ENCODE results near the gene OPCML.

Gene OPCML

DNA sequence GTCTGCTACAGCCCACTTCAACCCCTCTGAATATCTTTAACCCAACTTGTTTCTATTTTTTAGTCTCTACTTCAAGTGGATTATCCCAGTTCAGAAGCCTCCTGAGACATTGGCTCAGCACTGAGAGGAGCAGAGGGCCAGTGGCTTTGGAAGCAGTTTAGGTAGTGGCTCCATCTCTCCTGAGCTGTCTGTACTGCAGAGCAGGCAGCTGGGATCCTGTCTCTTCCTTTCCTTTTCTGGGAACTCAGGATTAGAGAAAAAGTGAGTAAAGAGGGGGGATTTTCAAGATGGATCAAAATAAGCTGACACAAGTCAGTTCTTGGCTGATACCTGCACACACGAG, 512.0 kb downstream of the OPCML start:
- DNase-seq = no peak

DNA sequence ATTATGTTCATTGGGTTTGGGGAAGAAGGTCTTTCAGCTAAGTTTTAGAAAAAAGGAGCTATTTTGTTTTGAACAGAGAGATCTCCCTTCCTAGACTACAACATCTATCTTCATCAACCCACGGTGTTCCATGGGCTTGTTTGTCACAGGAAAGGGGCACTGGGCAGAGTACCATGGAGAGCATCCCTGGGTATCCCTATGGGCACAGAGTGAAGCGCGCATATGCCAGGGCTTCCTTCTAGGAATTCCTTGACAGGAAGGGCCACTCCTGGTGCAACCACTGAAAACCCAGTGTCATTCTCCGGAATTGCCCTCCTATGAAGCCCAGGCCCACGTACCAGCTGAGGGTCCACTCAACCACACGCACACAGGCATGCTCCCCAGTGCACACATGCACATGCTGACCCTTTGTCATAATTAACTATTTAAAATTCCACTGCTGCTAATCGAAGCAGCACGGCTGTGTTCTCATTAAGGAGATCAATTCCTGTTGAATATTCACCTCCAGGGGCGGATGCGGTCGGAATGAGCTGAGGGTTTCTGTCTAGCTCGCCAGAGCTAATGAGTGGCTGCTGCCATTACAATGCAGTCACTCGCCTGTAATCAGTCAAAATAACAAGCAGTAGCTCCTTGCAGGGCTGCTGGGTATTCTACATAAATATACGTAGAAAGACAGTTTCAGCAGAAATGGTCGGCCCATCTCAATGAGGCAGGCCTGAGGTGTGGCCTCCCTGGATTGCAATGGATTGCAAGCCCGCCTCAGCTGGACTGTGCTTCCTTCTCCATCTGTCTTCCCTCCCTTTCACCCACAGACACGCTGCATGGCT, 512.5 kb downstream of the OPCML start:
- DNase-seq = no peak

DNA sequence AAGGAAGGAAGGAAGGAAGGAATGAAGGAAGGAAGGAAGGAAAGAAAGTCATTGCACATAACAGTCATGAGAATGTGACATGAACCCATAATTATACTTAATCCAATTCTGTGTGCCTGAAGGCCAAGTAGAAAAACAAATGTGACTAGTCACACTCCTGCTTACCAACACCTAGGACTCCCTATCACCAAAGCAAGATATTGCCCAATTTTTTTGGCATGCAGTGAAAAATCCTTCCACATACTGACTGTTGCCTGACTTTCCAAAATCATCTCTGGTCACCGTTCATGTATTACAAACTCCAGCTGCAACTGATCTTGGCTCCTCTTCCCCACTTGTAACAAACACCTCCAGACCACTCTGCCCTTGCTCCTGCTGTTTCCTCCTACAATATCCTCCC, 516.8 kb downstream of the OPCML start:
- DNase-seq = no peak

DNA sequence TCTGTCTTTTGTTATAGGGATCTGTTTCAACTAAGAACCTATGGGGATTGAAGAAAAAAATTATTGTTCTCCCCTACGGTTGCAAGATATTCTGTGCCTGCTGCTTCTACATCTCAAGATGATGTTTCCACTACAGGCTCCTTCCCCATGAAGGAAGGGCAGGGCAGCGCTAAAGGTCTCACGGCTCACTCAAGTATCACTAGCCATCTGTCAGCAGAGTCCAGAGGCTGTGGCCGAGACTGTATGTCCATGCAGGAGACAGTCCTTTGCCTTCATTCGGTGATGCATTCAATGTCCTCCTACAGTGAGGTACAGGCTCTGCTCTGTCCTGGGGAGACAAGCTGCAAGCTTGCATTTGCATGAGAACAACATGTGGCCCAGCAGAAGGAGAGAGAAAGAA, 518.0 kb downstream of the OPCML start:
- DNase-seq = no peak

DNA sequence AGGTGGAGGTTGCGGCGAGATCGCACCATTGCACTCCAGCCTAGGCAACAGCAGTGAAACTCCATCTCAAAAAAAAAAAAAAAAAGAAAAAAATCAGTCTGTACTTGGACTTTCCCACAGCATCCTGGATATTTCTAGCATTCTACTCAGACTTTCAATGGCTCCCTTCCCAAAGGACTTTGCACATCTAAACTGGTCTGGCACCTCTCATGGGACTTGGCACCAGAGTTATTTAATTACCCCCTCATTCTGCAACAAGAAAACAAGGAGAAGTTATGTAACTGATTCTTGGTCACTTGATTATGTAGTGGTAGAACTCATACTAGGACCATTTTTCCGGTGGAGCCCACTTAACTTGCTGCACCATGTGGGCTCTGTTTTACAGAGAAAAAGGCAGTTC, 519.5 kb downstream of the OPCML start:
- DNase-seq = no peak

DNA sequence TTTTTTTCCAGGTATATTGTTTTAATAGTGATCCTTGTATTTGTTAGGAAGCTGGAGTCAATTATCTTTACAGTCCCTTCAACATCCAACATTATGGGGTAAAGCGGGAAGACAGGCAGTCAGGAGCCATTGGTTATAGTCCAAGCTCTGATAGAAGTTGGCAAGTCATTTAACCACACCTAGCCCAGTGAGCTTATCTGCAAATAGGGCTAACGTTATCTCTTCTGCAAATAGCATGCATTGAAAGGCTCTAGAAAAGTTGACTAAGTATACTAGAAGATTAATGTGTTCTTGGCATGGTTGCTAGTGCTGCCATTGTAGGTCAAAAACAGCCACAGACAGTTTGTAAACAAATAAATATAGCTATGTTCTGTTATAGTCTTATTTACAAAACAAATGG, 520.7 kb downstream of the OPCML start:
- DNase-seq = no peak

DNA sequence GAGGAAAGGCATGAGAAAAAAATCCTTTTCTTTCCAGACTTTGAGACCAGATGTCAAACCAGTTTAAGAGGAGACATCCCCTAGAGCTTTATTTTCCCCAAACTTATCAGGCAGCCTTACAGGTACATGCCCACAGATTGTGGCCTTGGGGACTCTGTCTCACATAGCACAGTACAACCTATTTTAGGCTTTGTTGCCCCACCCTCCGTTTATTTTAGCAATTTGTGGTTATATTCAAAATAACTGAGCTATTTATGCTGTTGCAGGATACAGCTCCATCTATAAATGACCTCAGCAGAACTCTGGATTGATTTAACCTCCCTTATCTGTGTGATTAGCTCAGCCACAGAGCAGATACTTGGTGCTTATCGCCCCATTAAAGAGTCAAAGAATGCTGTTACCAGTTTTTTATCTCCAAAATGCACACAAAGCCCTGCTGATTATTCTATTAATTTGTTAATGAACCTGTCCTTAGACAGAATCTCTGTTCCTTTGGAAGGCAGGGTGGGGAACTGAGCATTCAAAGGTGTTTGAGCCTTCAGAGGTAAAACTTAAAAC, 525.2 kb downstream of the OPCML start:
- no peak for DNase-seq

DNA sequence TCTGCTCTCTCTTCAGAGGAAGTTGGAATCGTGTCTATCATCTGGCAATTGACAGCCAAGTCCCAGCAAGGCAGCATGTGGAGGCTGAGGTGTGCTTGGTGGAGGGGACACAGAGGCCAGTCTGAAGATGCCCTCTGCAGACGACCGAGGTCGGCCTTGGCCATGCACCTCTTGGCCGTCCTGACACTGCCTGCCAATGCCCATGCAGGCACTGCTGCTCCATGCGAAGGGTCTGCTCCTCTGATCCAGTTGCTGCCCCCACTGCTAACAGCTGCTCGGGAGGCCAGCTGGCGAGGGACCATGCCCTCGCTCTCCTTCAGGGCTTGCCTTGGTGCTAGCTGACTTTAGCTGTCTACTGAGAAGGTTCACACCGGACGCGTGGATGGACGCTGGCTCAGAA, 527.9 kb downstream of the OPCML start:
- DNase-seq = no peak

DNA sequence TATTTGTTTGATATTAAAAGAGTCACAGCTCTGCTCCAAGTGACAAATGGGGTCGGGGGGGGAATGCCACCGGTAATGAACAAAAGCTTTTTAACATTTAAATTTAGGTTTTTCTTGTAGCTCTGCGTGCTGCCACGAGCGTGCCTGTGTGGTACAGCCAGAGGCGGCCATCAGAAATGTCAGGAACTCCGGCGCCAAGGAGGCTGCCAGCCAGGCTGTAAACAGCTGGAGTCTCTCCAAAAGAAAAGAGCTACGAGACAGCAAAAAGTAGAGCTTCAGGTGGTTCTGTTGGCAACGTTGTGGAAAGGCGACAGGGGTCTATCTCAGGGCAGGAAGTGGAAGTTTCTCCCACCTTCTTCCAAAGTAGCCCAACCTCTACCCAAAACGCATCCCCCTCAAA, 532.8 kb downstream of the OPCML start:
- no peak for DNase-seq

DNA sequence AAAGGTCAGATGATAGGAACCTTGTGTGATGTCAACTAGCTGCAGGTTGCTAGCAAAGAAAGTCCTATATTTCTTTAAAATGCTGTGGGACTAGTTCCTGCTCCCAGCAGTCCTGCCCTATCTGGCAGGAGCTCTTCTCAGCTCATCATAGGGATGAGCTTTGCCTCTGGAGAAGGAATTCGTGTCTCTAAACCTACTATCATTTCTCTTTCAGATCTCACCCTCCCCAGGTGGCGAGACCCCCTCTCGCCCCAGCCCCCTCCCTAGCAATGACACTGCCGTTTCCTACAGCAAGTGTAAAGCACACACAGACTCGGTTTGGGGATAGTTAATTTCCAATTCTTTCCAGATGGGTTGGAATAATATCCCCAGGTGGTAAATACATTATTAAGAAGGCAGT, 533.3 kb downstream of the OPCML start:
- no peak for DNase-seq

DNA sequence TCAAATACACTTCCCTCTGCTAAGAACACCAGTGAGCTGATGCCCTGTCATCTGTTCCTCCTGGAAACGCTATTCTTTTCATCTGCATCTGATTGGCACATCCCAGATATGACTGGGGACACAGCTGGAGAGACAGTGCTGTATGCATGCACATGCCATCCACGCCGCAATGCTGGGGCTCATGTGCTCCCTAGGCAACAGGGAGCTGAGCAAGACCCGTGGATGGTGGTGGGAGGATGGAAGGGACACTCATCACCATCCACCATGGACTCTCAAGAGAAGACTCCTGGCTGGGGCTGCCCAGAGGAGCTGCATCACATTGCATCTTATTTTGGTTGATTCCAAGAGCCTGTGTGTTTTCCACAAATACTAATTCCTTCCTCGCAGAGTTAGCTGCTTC, 534.9 kb downstream of the OPCML start:
- no peak for DNase-seq

DNA sequence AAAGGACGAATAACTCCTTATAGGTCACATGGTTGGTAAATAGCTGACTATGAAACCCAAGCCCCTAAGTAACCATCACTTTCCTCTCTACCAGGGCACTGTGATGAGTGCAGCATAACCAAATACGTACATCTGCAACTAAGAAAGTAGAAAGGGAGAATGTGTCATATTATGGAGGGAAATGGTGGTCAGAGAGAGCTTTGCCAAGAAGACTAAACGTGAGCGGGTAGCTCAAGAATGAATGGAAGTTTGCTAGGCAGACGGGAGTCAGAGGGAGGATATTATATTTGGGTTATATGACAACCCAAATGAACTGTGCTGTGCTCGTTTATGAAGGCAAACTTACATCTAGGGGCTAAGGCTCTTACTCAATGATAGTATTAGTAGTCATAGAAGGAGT, 537.3 kb downstream of the OPCML start:
- peak; percentile 39 for DNase-seq

DNA sequence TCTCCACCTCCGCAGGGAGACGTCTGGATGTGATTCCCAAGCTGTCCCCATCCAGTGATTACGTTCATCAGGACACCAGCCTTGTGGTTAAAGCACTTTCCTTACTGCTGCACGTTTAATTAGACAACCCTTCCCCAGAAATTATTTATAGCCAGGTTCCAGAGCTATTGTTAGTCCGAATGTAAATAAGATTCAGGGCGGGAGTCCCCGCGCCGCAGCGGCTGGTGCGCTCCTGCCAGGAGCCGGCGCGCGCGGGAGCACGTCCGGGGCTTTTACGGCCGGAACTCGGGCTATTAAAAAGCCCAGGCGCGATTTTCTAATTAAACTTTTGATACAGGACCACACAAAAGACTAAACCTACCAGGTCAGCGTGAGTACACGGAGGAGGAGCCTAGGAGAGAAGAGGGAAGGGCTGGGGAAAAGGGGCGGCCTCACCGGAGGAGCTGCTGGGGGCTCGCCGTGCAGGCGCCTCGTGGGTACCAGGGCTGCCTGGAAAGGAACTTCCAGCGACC, 538.3 kb downstream of the OPCML start:
- DNase-seq = no peak

DNA sequence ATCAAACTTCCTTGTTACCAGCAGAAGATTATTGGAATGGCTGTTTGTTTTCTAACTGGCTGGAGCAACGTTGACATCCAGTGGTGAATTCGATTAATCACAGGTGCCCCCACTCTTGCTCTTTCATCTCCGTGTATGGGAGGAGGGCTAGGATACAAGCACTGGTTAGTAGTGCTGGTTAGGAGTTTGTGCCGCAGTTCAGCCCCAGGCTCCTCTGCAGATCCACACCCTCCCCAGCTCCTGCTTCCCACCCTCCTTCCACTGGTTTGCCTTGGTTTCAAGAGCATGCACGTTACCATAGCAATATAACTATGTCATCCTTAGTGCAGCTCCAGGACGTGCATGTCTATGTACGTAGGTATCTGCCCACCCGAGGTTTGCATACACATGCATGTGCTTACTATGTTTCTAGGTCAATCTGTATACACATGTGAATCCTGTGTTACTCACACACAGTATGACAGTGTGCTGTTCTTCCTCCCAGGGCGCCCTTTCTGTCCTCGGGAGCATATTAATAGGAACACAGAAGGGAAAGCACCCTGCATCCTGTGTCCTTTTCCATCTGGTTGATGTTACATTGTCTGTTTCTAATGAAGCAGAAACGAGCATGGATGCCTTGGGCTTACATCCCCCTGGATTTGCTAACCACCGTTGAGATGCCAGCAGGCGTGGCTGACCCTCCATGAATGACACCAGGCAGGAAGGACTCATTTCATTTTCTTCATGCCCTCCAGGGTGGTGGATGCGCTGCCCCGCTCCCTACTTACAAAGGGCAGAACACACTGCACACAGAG, 539.3 kb downstream of the OPCML start:
- peak; percentile 33 for DNase-seq

DNA sequence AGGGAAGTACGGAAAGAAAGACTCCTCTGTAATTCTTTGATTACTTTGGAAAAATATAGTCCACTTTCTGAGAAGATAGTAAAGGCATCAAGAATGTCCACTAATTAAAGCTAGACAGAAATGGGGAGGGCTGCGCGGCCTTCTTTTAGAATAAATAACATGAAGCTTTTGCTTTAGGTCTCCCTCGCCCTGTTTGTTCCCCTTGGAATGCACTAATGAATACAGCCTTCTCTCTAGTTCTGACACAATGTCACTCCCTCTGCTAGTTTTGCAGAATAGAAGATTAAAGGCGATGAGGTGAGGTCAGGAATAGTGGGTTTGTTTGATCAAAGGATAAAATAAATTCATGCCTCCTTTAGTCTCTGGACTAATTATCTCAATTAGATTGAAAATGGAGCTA, 543.9 kb downstream of the OPCML start:
- DNase-seq = no peak

DNA sequence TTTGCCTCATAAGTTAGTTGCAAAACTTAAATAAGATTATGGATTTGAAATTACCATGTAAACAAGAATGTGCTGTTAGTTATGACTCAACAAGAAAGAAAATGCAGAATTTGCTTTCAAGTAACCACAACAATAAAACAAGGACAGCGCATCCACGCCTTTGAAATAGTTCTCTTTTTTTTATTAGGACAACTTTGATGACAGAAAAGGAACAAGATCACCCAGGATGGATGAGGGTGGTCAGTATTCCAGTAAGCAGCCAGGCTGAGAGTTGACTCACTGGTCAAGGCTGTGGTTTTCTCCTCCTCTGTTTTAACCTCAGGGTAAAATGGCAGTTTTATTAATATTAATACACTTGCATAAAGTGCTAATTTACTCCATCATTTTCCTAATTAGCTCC, 544.4 kb downstream of the OPCML start:
- DNase-seq = peak; percentile 25

DNA sequence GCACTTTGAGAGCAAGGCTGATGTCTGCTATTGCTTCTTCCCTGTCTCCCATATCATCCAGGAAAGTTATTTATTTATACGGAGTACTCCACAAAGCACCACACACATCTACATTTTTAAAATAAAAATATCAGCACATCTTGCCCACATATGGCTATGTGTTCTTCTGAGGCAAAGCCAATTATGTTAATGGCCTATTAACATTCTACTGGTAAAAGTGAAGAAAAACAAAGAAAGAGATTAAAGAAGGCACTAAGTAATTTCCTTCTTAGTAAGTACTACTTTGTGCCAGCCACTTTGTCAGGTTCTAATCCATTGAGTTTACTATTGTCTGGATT, 548.7 kb downstream of the OPCML start:
- no peak for DNase-seq

DNA sequence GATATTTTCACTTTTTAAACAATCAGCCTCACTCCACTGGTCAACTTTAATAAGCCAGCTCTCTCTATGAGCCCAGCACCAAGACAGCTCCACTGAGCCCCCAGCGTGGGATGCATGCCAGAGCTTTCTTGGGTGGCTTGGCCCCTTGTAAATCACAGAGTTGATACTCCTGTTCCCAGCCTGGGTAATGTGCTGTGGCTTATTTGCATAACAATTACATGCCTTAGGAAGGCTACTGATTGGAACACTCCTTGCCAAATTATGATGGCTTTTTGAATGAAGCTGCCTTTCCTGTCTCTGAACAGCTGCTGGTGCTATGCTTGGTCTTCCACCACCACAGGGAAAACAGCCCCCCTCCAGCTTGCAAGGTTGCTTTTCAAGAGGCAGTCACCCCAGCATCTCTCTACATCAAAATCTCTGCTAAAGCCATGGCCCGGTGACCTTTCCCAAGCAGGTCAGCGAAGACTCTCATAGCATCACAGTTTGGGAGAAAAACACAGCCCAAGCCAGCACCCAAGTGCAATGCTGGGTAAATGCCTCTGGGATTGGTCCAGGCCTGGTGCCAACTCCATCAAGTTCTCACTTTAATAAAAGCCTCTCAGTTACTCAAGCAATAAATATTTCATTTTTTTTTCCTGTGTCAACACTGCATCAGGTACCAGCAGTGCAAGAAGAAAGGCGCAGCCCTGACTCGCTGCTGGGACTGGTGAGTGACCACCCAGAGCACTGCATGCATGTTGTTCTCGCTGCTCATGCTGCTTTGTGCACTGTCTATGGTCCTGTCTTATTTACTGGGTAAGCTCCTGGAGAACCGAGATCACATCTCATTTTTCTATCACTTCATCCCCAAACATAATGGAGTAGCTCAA, 549.3 kb downstream of the OPCML start:
- no peak for DNase-seq

DNA sequence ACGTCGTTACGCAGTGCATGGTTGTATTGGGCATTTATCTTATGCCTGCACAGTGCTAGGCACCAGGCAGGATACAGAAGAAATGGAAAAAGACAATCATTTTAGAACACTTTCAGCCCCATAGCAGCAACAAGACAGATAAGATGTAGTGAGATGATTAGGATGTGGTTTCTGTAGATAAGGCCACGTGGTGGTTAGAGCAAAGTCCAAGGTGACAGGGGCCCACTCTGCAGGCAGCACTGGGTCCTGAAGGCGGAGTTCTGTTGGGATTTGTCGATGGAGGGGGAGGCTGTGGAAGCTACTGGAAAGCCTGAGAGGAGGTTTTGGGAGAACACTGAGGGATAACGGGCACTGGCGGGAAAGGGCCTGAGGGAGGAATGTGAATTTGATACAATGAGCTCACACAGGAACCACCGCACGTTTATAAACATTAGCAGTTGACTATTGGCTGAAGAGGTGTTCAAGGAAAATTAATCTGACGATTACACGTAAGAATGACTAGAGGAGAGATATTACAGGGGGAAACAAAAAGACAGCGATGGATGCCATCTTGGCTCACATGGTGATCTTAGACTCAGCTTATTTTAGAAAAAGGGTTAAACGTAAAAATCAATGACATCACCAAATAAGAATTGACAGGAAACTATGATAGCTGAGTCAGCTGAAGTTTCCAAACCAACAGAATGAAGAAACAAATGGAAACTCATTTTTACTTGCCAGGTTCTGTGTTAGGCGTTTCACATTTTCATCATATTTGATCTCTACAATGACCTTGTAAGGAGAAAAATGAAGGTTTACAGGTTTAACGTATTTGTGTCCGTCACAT, 551.0 kb downstream of the OPCML start:
- no peak for DNase-seq

DNA sequence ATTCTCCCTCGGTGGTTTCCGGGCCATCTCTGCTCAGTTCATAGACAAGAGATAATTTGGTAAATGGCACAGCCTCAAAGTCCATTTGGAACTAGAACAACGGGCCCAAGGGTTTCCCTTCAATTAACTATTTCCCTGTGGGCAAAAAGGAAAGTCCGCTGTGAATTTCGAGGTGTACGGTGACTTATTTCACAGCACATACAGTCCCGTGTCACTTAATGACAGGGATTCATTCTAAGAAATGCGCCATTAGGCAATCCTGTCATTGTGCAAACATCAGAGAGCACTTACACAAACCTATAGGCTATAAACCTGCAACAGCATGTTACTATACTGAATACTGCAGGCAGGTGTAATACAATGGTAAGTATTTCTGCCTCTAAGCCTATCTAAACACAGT, 551.6 kb downstream of the OPCML start:
- no peak for DNase-seq

DNA sequence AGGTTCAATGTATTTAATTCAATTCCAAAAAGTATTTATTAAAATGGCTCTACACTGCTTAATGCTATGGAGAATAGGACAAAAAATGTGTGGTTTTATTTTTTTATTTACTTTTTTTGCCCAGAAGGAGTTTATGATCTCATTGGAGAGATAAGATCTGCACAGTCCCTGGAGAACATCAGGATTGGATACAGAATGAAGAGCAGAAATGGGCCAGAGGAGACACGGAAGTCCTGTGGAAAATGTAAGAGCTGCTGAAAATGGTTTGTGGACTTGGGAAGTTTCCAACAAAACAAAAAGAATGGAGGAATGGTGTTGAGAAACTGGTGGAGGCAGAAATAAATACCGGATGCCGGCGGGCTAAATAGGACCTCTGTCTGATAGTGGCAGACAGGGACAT, 554.6 kb downstream of the OPCML start:
- peak; percentile 15 for DNase-seq

DNA sequence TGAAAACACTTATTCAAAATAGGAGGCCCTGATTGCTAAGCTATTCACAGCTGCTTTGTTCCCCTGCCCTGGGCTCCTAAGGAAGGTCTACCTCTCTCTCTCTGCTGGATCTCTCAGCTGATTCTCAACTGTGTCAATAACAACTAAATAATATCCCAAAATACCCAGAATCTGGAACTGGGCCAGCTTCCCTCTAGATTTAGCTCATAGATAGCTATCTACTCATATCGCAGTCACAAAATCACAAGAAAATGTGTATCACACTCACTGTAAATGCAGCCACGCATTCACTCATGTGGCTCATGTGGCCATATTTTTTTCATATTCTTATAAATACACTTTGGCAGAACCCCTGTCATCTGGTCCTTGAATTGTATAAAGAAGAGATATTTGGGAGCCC, 555.1 kb downstream of the OPCML start:
- no peak for DNase-seq

All from fibroblast of skin of back (primary cell).